ENCODE measurements around the gene PPP2R5C. TPM values are rescaled to one million over a fixed set of nuclear protein-coding genes. Genes with fewer than 3 reads are reported as not detected.

The PPP2R5C gene
- total RNA-seq, 1 experiment from 2014 or later, result 93.0 TPM

- H4K8ac ChIP-seq (replicated peaks; ENCODE audit: insufficient read length, low read depth, low read length), result no peak overlapping the region
- H2BK15ac ChIP-seq (ENCODE audit: low read depth, low read length), result no peak overlapping the region
- H3K79me1 ChIP-seq (ENCODE audit: insufficient read depth, low read depth, low read length, poor library complexity, severe bottlenecking), result no peaks in the 10 kb centered on the region
- no peak overlapping the region for H3T11ph ChIP-seq (ENCODE audit: low read length)
- no peak overlapping the region for H2BK20ac ChIP-seq (ENCODE audit: low read depth, low read length, poor library complexity, severe bottlenecking)
- H3K4ac ChIP-seq (ENCODE audit: low read depth, low read length), result no peak overlapping the region
- H3K23ac ChIP-seq (ENCODE audit: insufficient read length, low read depth, low read length), result no peak overlapping the region
- H4K20me1 ChIP-seq (ENCODE audit: control insufficient read depth, insufficient read depth, insufficient read length), result no peaks in the 10 kb centered on the region
- H3K79me2 ChIP-seq (ENCODE audit: insufficient read depth, low read length), result no peaks in the 10 kb centered on the region
- no peak overlapping the region for H3K27ac ChIP-seq (ENCODE audit: insufficient read length, low read depth, low read length)
- H2AK5ac ChIP-seq (ENCODE audit: insufficient read length, low read length), result no peak overlapping the region
- H3K4me3 Mint-ChIP-seq, result peak overlapping the region; percentile 9 to 61; a peak in 4 of 5 replicates
- H4K5ac ChIP-seq (ENCODE audit: insufficient read length, low read depth, low read length), result no peak overlapping the region
- peaks cover 29 to 44% of the 10 kb centered on the region in 2 experiments for H3K4me1 Mint-ChIP-seq
- H4K91ac ChIP-seq (ENCODE audit: insufficient read length, low read depth, low read length), result no peak overlapping the region
- no peak overlapping the region for H3K9ac ChIP-seq (ENCODE audit: extremely low read depth, insufficient read length, low read length)
- peak overlapping the region; percentile 23 for H3K4me2 ChIP-seq (ENCODE audit: insufficient read depth, insufficient read length, low read length)
- H3K27me3 ChIP-seq (ENCODE audit: insufficient read depth, low read length), result no peaks in the 10 kb centered on the region
- H3K14ac ChIP-seq (ENCODE audit: insufficient read depth, low read length), result no peak overlapping the region
- no peak for DNase-seq
- H3K56ac ChIP-seq (ENCODE audit: insufficient read length, low read depth, low read length), result no peak overlapping the region
- peaks cover 0 to 18% (median 17%) of the 10 kb centered on the region in 3 experiments for H3K36me3 Mint-ChIP-seq (ENCODE audit: insufficient read depth in 1 of 3, low read depth in 3 of 3)
- no peak overlapping the region for H2BK120ac ChIP-seq (ENCODE audit: low read depth, low read length, poor library complexity, severe bottlenecking)
- peaks cover 4% of the 10 kb centered on the region; the same call in 1 of the 2 replicates for H3K4me1 ChIP-seq (ENCODE audit: insufficient read depth, low read length)
- peak overlapping the region; percentile 67 for H3K18ac ChIP-seq (ENCODE audit: insufficient read length, low read depth, low read length)
- H2BK5ac ChIP-seq (ENCODE audit: insufficient read length, low read length), result no peak overlapping the region
- no peaks in the 10 kb centered on the region; the same call in 1 of the 2 replicates for H3K27me3 Mint-ChIP-seq (ENCODE audit: low read depth)
- H3K9me3 Mint-ChIP-seq, result no peaks in the 10 kb centered on the region
- H2BK12ac ChIP-seq (ENCODE audit: insufficient read length, low read depth, low read length), result no peak overlapping the region
- TF ChIP-seq CTCF (conservative IDR thresholded peaks at IDR 0.05), result no peak
- no peak overlapping the region for H2AFZ ChIP-seq (ENCODE audit: low read length)
- WGBS (ENCODE audit: extremely low coverage, insufficient read length, low lambda C conversion rate), result no CpG with 5 or more reads among the region's 22 CpGs
- H3K27ac Mint-ChIP-seq, result peak overlapping the region; percentile 66 to 96 (median 90); a peak in 6 of 7 replicates
- H3K9me3 ChIP-seq (ENCODE audit: control insufficient read depth, low read depth, low read length), result no peaks in the 10 kb centered on the region
- no peaks in the 10 kb centered on the region for H3K23me2 ChIP-seq (ENCODE audit: insufficient read length, low read depth, low read length, poor library complexity, severe bottlenecking)
Observed at GRCh38 chr14:101918065-101918989, 156.8 kb downstream of the PPP2R5C start.
